ENCODE measurements around the gene NUDT16L1.

NUDT16L1 gene

GRCh38 chr16:4651827-4652226 is 41.5 kb upstream of the NUDT16L1 start:
- TF ChIP-seq GLIS3 (CRISPR knock-in tag; IDR thresholded peaks at IDR 0.05) = no peak
- TF ChIP-seq BACH2 (CRISPR knock-in tag; IDR thresholded peaks at IDR 0.05; ENCODE audit: borderline replicate concordance) = no peak
- no peak for TF ChIP-seq ESRRG (CRISPR knock-in tag; IDR thresholded peaks at IDR 0.05)
- TF ChIP-seq ZFP30 (CRISPR knock-in tag; IDR thresholded peaks at IDR 0.05) = no peak
- no peak for TF ChIP-seq ARNTL (CRISPR knock-in tag; IDR thresholded peaks at IDR 0.05; ENCODE audit: borderline replicate concordance, low read depth)
- no peak for TF ChIP-seq ZFP3 (CRISPR knock-in tag; IDR thresholded peaks at IDR 0.05)
- TF ChIP-seq PPARA (CRISPR knock-in tag; IDR thresholded peaks at IDR 0.05; ENCODE audit: borderline replicate concordance) = no peak
- TF ChIP-seq OSR1 (CRISPR knock-in tag; IDR thresholded peaks at IDR 0.05) = no peak
- no peak for TF ChIP-seq ZNF70 (CRISPR knock-in tag; IDR thresholded peaks at IDR 0.05)
- no peak for TF ChIP-seq TCF4 (CRISPR knock-in tag; IDR thresholded peaks at IDR 0.05; ENCODE audit: borderline replicate concordance)
- TF ChIP-seq CSRNP3 (CRISPR knock-in tag; IDR thresholded peaks at IDR 0.05) = no peak
- TF ChIP-seq ZC3H10 (CRISPR knock-in tag; IDR thresholded peaks at IDR 0.05) = no peak
- TF ChIP-seq POU6F1 (CRISPR knock-in tag; IDR thresholded peaks at IDR 0.05; ENCODE audit: borderline replicate concordance, low read depth) = no peak
- no peak for TF ChIP-seq TSHZ2 (CRISPR knock-in tag; IDR thresholded peaks at IDR 0.05)
- no peak for TF ChIP-seq PATZ1 (CRISPR knock-in tag; IDR thresholded peaks at IDR 0.05; ENCODE audit: borderline replicate concordance)
- TF ChIP-seq SNAI2 (CRISPR knock-in tag; IDR thresholded peaks at IDR 0.05) = no peak
- no peak for TF ChIP-seq TOX (CRISPR knock-in tag; IDR thresholded peaks at IDR 0.05; ENCODE audit: borderline replicate concordance)
- TF ChIP-seq ZNF565 (CRISPR knock-in tag; conservative IDR thresholded peaks at IDR 0.05; ENCODE audit: low read depth) = no peak
- no peak for TF ChIP-seq ZNF8 (CRISPR knock-in tag; IDR thresholded peaks at IDR 0.05)
- no peak for TF ChIP-seq RARB (CRISPR knock-in tag; IDR thresholded peaks at IDR 0.05)
- ATAC-seq = no peak

- no peak for TF ChIP-seq TCF4 (CRISPR knock-in tag; IDR thresholded peaks at IDR 0.05; ENCODE audit: borderline replicate concordance)
- ATAC-seq = no peak
These were observed 40.8 kb upstream of the NUDT16L1 start for GRCh38 chr16:4652561-4652960.

GRCh38 chr16:4654011-4654963 is 39.1 kb upstream of the NUDT16L1 start:
- ATAC-seq = no peak
- TF ChIP-seq ZNF565 (CRISPR knock-in tag; conservative IDR thresholded peaks at IDR 0.05; ENCODE audit: low read depth) (no peak), TOX (CRISPR knock-in tag; IDR thresholded peaks at IDR 0.05; ENCODE audit: borderline replicate concordance) (no peak), OSR1 (CRISPR knock-in tag; IDR thresholded peaks at IDR 0.05) (no peak), ZC3H10 (CRISPR knock-in tag; IDR thresholded peaks at IDR 0.05) (no peak), ZNF70 (CRISPR knock-in tag; IDR thresholded peaks at IDR 0.05) (no peak), RARB (CRISPR knock-in tag; IDR thresholded peaks at IDR 0.05) (no peak), POU6F1 (CRISPR knock-in tag; IDR thresholded peaks at IDR 0.05; ENCODE audit: borderline replicate concordance, low read depth) (no peak)

All from SK-N-SH treated with all-trans-retinoic acid at 6 μM for 48 hours (cell line).